Coronary artery (tissue), 2 donors: ENCODE data around the gene FOXS1.
A peak's percentile ranks its signal among the peaks of the same experiment; 100 is the strongest.

Experiments
- DNase-seq: peaks from one replicate; pipeline ENCODE4 v3.0.0-alpha.2; 2017; ENCODE audit warnings: low spot score
- H3K27ac ChIP-seq, 2 donors: fragments of 200-600 bp; sonication (generic); one replicate each; pipeline ENCODE4 v1.5.1; 2016 to 2019
- H3K4me3 ChIP-seq: fragments of 200-600 bp; sonication (generic); 2 replicates; pipeline ENCODE4 v1.5.1; 2016; ENCODE audit warnings: mild to moderate bottlenecking, moderate library complexity
- TF ChIP-seq, protein P1 (sequence below): fragments of 200-600 bp; sonication (generic); IDR thresholded peaks from one replicate; pipeline ENCODE4 v1.5.1; 2019; ENCODE audit warnings: antibody characterized with exemption

FOXS1 gene

DNA sequence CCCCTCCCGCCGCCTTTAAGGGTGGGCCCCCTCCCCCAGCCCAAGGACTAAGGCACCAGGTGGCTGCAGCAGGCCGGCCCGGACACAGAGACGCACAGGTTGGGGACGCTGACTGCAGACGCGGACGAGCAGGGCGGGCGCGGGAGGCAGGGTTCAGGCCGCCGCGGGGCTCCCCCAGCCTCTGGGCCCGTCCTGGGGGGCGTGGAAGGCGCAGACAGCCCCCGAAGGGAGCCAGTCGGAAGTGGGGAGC lies 15.7 kb upstream of the FOXS1 start:
- DNase-seq: no peak
- TF ChIP-seq, protein P1, sequence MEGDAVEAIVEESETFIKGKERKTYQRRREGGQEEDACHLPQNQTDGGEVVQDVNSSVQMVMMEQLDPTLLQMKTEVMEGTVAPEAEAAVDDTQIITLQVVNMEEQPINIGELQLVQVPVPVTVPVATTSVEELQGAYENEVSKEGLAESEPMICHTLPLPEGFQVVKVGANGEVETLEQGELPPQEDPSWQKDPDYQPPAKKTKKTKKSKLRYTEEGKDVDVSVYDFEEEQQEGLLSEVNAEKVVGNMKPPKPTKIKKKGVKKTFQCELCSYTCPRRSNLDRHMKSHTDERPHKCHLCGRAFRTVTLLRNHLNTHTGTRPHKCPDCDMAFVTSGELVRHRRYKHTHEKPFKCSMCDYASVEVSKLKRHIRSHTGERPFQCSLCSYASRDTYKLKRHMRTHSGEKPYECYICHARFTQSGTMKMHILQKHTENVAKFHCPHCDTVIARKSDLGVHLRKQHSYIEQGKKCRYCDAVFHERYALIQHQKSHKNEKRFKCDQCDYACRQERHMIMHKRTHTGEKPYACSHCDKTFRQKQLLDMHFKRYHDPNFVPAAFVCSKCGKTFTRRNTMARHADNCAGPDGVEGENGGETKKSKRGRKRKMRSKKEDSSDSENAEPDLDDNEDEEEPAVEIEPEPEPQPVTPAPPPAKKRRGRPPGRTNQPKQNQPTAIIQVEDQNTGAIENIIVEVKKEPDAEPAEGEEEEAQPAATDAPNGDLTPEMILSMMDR: no peak
- Histone ChIP-seq H3K4me3 (peak overlapping the region; percentile 76), H3K27ac (no peak overlapping the region)

GRCh38 chr20:31860390-31861134 lies 15.2 kb upstream of the FOXS1 start:
- DNase-seq: peak; percentile 71
- TF ChIP-seq, protein P1: no peak
- H3K4me3 ChIP-seq: peak overlapping the region; percentile 76
- no peak overlapping the region for H3K27ac ChIP-seq

- peak; percentile 38 for DNase-seq
- TF ChIP-seq, protein P1: no peak
- no peak overlapping the region for H3K27ac ChIP-seq
- no peak overlapping the region for H3K4me3 ChIP-seq
Observed at GRCh38 chr20:31859998-31860380, 14.6 kb upstream of the FOXS1 start.

- TF ChIP-seq, protein P1: no peak
- Histone ChIP-seq H3K27ac (no peak overlapping the region), H3K4me3 (no peak overlapping the region)
- peak; percentile 31 for DNase-seq
Observed at GRCh38 chr20:31859266-31859997, 14.0 kb upstream of the FOXS1 start.

- Histone ChIP-seq H3K4me3 (no peak overlapping the region), H3K27ac (no peak overlapping the region)
- TF ChIP-seq, protein P1: no peak
- DNase-seq: no peak
Observed at GRCh38 chr20:31858760-31859083, 13.3 kb upstream of the FOXS1 start.

DNA sequence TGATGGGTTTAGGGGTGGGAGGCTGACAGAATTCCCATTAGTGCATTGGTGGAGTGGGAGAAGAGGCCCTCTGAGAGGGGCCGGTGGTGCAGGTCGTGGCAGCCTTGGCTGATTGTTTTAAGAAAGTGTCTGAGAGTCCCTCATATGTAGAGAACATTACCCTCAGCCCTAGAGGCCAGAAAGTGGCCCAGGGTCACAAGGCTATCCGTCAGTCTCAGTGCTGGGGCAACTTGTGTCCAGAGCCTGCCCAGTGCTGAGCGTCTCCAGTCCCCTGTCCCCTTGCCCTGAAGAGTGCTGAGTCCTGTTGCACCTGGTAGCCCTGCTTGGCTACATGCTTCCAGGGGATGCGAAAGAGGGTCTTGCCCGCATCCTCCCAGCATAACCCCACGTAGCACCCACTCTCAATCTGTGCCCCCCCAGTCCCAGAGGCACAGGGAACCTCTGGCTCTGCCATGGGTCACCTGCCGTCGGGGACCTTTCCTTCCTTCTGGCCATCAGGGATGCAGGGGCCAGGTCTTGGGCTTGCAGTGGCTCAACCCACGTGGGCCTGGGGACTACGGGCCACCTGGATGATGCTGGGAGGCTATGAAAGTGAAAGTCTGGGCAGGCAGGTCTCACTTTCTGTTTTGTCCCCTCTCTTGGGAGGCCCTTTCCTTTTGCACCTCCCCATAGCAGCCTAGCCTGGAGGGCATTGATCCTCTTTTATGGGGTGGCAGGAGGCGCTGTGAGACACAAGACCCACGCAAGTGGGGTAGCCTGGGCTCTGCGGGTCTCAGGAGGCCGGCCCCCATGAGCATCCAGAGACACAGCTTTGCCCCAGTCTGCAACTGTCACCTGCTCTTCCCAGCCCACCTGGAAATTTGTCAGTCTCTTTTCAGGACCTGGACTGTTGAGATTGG lies 12.7 kb upstream of the FOXS1 start:
- H3K27ac ChIP-seq: no peak overlapping the region
- TF ChIP-seq, protein P1: no peak
- DNase-seq: no peak
- H3K4me3 ChIP-seq: no peak overlapping the region
